DMS153 treated with DMSO at 0.1 percent for 48 hours (cell line): Measurements from ENCODE around the gene MYBPC2.

Experiments
- DNase-seq: peaks from one replicate; lab custom pipeline; 2025; ENCODE audit not compliant: unreplicated experiment; lab: John Stamatoyannopoulos, UW

Gene MYBPC2

DNA sequence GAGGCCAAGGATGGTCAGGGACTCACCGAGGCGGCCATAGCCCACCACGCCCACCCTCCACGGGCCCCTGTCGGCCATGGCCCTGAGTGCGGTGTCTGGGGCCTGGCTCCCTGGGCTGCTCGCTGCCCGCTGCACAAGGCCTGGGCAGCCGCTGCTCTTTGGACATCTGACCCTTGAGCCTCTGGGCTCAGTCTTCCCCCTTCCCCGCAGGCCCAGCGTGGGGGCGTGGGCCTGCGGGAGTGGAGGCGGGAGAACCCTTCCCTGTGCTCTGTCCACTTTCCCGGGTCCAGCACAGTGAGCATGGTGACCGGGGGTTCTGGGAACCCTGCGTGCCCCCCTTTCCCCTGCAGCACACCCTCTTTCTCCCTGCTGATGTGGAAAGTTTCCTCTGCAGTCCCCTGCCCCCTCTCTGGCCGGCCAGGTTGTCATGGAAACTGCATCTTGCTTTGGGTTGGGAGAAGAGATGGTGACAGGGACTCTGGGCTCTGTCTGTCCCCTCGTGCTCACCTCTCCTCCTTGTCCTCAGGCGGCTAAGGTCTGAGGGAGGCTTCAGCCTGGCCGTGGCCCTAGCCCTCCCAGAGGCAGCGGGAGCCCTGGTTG lies 81.2 kb downstream of the MYBPC2 start, which contains the start of gene ASPDH:
Gene ASPDH (minus strand): TSS at position 168 of the 600 bp plus-strand sequence. CDS start 90 bp downstream, at position 78.
- no peak for DNase-seq

DNA sequence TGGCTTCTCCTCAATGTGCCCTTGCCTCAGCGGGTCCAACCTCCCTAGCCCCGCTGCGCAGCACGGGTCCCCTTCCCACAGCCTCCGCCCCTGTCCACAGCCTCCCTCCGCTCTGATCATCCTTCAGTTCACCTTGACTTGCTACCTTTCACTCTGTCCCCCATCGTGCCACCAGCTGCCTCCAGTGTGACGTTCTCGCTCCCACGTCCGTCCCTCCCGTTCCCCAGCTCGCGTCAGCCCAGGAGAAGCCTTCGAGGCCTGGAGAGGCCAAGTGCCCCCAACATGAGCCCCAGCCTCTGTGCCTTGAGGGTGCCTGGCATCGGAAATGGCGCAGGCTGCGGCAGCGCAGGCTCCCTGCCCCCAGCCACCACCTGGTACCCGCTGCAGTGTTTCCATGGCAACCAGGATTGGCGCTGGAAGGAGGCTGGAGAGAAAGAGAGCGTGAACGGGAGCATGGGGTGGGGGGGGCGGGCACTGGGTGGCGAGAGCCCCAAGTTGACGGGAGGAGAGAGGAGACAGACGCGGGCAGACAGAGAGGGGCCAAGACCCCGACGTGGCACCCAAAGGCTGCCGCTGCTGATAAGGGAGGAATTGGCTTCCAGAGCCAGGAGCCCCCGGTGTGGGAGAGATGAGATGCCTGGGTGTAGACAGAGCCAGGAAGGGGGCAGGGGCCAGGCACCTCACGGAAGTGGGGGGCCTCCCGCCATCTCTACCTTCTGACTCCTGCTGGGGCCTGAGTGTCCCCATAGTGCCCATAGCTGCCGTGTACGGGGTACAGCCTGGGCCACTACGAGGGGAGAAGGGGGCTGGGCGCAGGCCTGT lies 81.9 kb downstream of the MYBPC2 start:
- DNase-seq, result no peak

DNA sequence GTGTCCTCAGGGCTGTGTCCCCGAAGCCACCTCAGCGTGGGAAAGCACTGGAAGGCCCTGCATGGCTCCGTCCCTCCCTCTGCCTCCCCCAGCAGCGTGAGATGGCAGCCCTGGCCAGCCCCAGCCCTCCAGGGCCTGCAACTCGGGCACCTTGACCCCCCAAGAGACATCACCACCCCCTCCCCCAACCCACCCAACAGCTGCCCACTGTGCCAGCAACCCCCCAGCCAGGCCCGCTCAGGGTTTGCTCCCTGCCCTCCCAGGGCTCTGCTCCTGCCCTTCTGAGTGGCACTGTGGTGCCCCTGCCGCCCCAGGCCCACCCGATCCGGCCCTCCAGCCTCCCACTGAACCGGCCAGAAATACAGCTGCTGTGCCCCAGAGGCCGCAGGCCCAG lies 82.5 kb downstream of the MYBPC2 start:
- no peak for DNase-seq
